Measurements from ENCODE around the gene CEL. TPM values are rescaled to one million over a fixed set of nuclear protein-coding genes. Genes with fewer than 3 reads are reported as not detected.
"Not testable (repeated sequence)": the region's sequence is repeated elsewhere in the genome, so short reads cannot be mapped to it uniquely, and the experiment has no call there.

CEL gene
- total RNA-seq (2014; rRNA removed; shearing (Covaris generic); ENCODE audit: low replicate concordance) = 0.19 and 1.9 TPM in 2 replicates

DNA sequence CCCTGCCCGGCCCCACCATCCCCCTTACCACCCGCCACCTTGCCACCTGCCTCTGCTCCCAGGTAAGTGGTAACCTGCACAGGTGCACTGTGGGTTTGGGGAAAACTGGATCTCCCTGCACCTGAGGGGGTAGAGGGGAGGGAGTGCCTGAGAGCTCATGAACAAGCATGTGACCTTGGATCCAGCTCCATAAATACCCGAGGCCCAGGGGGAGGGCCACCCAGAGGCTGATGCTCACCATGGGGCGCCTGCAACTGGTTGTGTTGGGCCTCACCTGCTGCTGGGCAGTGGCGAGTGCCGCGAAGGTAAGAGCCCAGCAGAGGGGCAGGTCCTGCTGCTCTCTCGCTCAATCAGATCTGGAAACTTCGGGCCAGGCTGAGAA is at the start of gene CEL:
TSS of gene CEL (plus strand) at position 218 of the 382 bp plus-strand sequence. CDS start at position 240, 22 bp downstream.
- H3K4me3 ChIP-seq (ENCODE audit: low read length); H3K4me2 ChIP-seq (ENCODE audit: low read depth, low read length, poor library complexity, severe bottlenecking); H4K20me1 ChIP-seq (ENCODE audit: insufficient read depth, low read depth, low read length); H2AFZ ChIP-seq (ENCODE audit: low read length); H3K9me3 ChIP-seq (ENCODE audit: low read length); H3K9me2 ChIP-seq (replicated peaks; ENCODE audit: insufficient read depth, low read length); H3K79me2 ChIP-seq (ENCODE audit: low read length); H3K9ac ChIP-seq (ENCODE audit: low read length); H3K36me3 ChIP-seq (ENCODE audit: insufficient read depth, low read length); H3K27me3 ChIP-seq (ENCODE audit: low read length); H3K4me1 ChIP-seq (ENCODE audit: low read length); H3K27ac ChIP-seq (ENCODE audit: low read length); DNase-seq: not testable (repeated sequence)

DNA sequence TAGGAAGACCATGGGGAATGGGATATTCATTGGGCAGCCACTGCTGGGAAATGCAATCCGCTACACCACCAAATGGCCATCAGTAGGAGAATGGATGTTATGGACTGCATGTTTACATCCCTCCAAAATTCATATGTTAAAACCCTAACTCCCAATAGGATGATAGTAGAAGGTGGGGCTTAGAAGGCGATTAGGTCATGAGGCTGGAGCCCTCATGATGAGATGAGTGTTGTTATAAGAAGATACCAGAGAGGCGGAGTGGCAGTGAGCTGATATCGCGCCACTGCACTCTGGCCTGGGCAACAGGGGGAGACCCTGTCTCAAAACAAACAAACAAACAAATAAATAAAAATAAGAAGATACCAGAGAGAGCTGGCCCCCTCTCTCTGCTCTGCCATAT is 47.1 kb upstream of the CEL start:
- H4K20me1 ChIP-seq (ENCODE audit: insufficient read depth, low read depth, low read length) = no peaks in the 10 kb centered on the region
- no peak overlapping the region for H3K4me2 ChIP-seq (ENCODE audit: low read depth, low read length, poor library complexity, severe bottlenecking)
- H3K36me3 ChIP-seq (ENCODE audit: insufficient read depth, low read length) = no peaks in the 10 kb centered on the region
- H3K9ac ChIP-seq (ENCODE audit: low read length) = no peak overlapping the region
- no peak overlapping the region for H3K4me3 ChIP-seq (ENCODE audit: low read length)
- H3K27ac ChIP-seq (ENCODE audit: low read length) = no peak overlapping the region
- no peak overlapping the region for H2AFZ ChIP-seq (ENCODE audit: low read length)
- no peak for DNase-seq
- H3K9me2 ChIP-seq (replicated peaks; ENCODE audit: insufficient read depth, low read length) = no peaks in the 10 kb centered on the region
- peaks cover 8% of the 10 kb centered on the region for H3K4me1 ChIP-seq (ENCODE audit: low read length)
- H3K79me2 ChIP-seq (ENCODE audit: low read length) = no peaks in the 10 kb centered on the region
- H3K9me3 ChIP-seq (ENCODE audit: low read length) = no peaks in the 10 kb centered on the region
- no peaks in the 10 kb centered on the region; the same call in 1 of the 2 replicates for H3K27me3 ChIP-seq (ENCODE audit: low read length)

DNA sequence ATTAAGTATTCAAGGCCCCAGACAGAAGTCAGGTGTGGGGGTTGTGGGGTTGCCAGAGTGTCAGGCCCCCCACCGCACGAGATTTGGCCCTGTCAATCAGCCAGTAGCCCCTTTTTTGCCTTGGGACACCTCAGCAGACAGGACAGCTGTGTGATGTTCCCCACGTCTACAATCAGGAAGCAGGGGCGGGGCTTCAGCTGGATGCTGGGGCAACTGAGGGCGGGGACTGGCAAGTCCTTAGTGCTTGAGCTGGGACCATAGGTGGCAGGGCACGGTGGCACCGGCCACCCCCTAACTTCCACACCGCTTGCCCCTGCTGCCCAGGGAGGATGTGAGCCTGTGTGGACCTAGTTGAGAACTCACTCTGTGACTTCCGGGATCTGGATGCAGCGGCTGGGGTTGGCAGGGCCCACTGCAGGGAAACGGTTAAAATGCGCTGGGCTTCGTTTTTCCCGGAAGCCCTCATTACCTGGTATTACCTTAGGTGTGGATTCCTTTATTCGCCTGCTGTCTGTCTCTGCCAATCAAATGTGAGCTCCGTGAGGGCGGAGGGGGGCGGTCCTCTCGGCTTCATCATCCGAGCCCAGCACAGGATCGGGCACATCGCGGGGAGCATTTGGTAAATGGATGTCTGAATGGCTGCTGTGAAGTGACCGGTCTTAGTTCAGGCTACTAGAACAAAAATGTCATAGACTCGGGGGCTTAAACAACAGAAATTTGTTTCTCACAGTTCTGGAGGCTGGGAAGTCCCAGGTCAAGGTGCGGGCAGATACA is 38.5 kb upstream of the CEL start:
- Histone ChIP-seq H3K36me3 (ENCODE audit: insufficient read depth, low read length) (no peaks in the 10 kb centered on the region), H3K27me3 (ENCODE audit: low read length) (no peaks in the 10 kb centered on the region), H3K9ac (ENCODE audit: low read length) (peak overlapping the region; percentile 30; the same call in 1 of the 2 replicates), H3K79me2 (ENCODE audit: low read length) (no peaks in the 10 kb centered on the region), H3K4me1 (ENCODE audit: low read length) (peaks cover 30% of the 10 kb centered on the region), H3K9me3 (ENCODE audit: low read length) (no peaks in the 10 kb centered on the region), H3K4me3 (ENCODE audit: low read length) (no peak overlapping the region), H3K4me2 (ENCODE audit: low read depth, low read length, poor library complexity, severe bottlenecking) (no peak overlapping the region), H4K20me1 (ENCODE audit: insufficient read depth, low read depth, low read length) (no peaks in the 10 kb centered on the region), H2AFZ (ENCODE audit: low read length) (peak overlapping the region; percentile 87; the same call in 1 of the 2 replicates), H3K9me2 (replicated peaks; ENCODE audit: insufficient read depth, low read length) (no peaks in the 10 kb centered on the region), H3K27ac (ENCODE audit: low read length) (no peak overlapping the region)
- peak; percentile 81 for DNase-seq

DNA sequence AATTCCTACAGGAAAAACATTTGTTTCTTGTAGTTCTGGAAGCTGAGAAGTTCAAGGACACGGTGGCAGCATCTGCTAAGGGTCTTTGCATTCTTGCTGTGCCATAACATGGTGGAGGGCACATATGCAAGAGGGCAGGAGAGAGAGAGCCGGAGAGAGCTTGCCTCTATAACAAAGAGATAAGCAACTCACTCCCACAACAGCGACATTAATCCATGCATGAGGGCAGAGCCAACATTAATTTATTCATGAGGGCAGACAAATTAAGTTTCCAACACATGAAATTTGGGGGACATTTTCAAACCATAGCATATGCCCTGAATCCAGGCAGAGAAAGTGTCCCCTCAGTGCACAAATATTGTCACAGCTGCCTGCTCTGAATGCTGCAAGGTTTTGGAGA is 35.4 kb upstream of the CEL start:
- H3K27ac ChIP-seq (ENCODE audit: low read length) = no peak overlapping the region
- DNase-seq = peak; percentile 51
- no peak overlapping the region for H3K4me2 ChIP-seq (ENCODE audit: low read depth, low read length, poor library complexity, severe bottlenecking)
- H3K4me3 ChIP-seq (ENCODE audit: low read length) = no peak overlapping the region
- no peaks in the 10 kb centered on the region for H4K20me1 ChIP-seq (ENCODE audit: insufficient read depth, low read depth, low read length)
- H3K27me3 ChIP-seq (ENCODE audit: low read length) = no peaks in the 10 kb centered on the region
- H3K9me2 ChIP-seq (replicated peaks; ENCODE audit: insufficient read depth, low read length) = no peaks in the 10 kb centered on the region; the same call in 1 of the 2 replicates
- H3K9ac ChIP-seq (ENCODE audit: low read length) = no peak overlapping the region
- H3K79me2 ChIP-seq (ENCODE audit: low read length) = peaks cover 6% of the 10 kb centered on the region
- H3K4me1 ChIP-seq (ENCODE audit: low read length) = peaks cover 40% of the 10 kb centered on the region
- H3K36me3 ChIP-seq (ENCODE audit: insufficient read depth, low read length) = no peaks in the 10 kb centered on the region
- no peak overlapping the region for H2AFZ ChIP-seq (ENCODE audit: low read length)
- H3K9me3 ChIP-seq (ENCODE audit: low read length) = no peaks in the 10 kb centered on the region

DNA sequence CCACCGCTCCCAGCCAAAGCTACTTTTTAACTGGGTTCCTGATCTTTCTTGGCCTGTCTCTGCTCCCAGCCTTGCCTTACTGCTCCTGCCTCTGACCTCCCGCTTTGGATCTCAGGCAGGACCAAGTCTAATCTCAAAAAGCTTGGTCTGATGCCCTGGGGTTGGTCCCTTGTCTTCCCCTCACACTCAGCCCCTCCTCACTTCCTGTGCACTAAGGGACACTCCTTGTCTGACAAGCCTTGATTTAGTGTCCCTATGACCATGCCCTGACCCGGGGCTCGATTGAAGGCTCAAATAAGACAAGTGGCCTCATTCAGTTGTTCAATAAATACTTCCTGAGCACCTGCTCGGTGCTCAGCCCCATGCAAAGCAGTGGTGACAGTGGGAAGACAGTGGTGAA is 34.6 kb upstream of the CEL start:
- Histone ChIP-seq H3K36me3 (ENCODE audit: insufficient read depth, low read length) (no peaks in the 10 kb centered on the region), H3K9ac (ENCODE audit: low read length) (no peak overlapping the region), H3K27me3 (ENCODE audit: low read length) (no peaks in the 10 kb centered on the region), H4K20me1 (ENCODE audit: insufficient read depth, low read depth, low read length) (no peaks in the 10 kb centered on the region), H3K9me3 (ENCODE audit: low read length) (no peaks in the 10 kb centered on the region), H3K9me2 (replicated peaks; ENCODE audit: insufficient read depth, low read length) (no peaks in the 10 kb centered on the region; the same call in 1 of the 2 replicates), H3K4me1 (ENCODE audit: low read length) (peaks cover 43% of the 10 kb centered on the region), H3K27ac (ENCODE audit: low read length) (no peak overlapping the region), H3K79me2 (ENCODE audit: low read length) (peaks cover 13% of the 10 kb centered on the region), H2AFZ (ENCODE audit: low read length) (no peak overlapping the region), H3K4me2 (ENCODE audit: low read depth, low read length, poor library complexity, severe bottlenecking) (no peak overlapping the region), H3K4me3 (ENCODE audit: low read length) (no peak overlapping the region)
- DNase-seq = no peak

DNA sequence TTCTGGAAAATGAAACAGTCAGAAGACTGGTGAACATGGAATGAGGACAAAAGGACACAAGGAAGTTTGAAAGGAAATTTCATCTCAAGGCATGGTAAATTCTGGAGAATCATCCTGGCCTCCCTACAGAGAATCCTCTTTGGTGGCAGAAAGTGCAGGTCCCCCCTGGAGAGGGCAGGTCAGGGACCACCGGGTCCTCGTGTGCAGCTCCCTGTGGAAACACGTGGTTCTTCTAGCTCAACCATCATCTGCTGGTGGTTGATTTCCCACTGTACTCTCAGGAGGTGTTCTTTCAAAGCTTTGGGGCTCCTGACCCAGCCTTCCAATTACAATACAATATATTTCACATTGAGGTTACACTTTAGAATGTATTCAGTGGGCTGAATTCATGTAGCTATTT is 33.6 kb upstream of the CEL start:
- H3K9me2 ChIP-seq (replicated peaks; ENCODE audit: insufficient read depth, low read length) = no peaks in the 10 kb centered on the region; the same call in 1 of the 2 replicates
- H3K4me2 ChIP-seq (ENCODE audit: low read depth, low read length, poor library complexity, severe bottlenecking) = no peak overlapping the region
- H3K79me2 ChIP-seq (ENCODE audit: low read length) = peaks cover 24% of the 10 kb centered on the region
- no peak for DNase-seq
- H3K36me3 ChIP-seq (ENCODE audit: insufficient read depth, low read length) = peaks cover 7% of the 10 kb centered on the region; the same call in 1 of the 2 replicates
- H3K4me3 ChIP-seq (ENCODE audit: low read length) = no peak overlapping the region
- no peaks in the 10 kb centered on the region for H3K27me3 ChIP-seq (ENCODE audit: low read length)
- H2AFZ ChIP-seq (ENCODE audit: low read length) = no peak overlapping the region
- H3K27ac ChIP-seq (ENCODE audit: low read length) = no peak overlapping the region
- no peaks in the 10 kb centered on the region for H3K9me3 ChIP-seq (ENCODE audit: low read length)
- H3K9ac ChIP-seq (ENCODE audit: low read length) = no peak overlapping the region
- H4K20me1 ChIP-seq (ENCODE audit: insufficient read depth, low read depth, low read length) = no peaks in the 10 kb centered on the region
- peaks cover 42% of the 10 kb centered on the region for H3K4me1 ChIP-seq (ENCODE audit: low read length)

DNA sequence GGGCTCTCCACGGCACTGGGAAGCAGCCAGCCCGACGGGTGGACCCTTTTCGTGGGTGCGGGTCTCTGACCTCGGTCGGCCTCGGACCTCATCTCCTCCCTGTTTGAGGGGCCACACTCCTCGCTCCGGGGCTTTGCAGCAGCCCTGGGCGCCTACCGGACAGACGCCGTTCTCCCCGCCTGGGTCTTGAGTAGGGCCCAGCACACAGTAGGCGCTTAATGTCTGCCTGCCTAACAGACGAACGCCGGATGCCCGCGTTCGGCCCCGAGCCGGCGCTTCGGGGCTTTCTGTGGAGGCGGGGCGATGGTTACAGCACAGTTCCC is 31.8 kb upstream of the CEL start:
- peak overlapping the region; percentile 81 for H3K4me2 ChIP-seq (ENCODE audit: low read depth, low read length, poor library complexity, severe bottlenecking)
- peak overlapping the region; percentile 95 for H3K4me3 ChIP-seq (ENCODE audit: low read length)
- H4K20me1 ChIP-seq (ENCODE audit: insufficient read depth, low read depth, low read length) = no peaks in the 10 kb centered on the region
- H3K27ac ChIP-seq (ENCODE audit: low read length) = no peak overlapping the region; the same call in 1 of the 2 replicates
- DNase-seq = peak; percentile 44
- peaks cover 10% of the 10 kb centered on the region; the same call in 1 of the 2 replicates for H3K36me3 ChIP-seq (ENCODE audit: insufficient read depth, low read length)
- no peaks in the 10 kb centered on the region; the same call in 1 of the 2 replicates for H3K9me2 ChIP-seq (replicated peaks; ENCODE audit: insufficient read depth, low read length)
- peaks cover 40% of the 10 kb centered on the region for H3K4me1 ChIP-seq (ENCODE audit: low read length)
- peak overlapping the region; percentile 69 for H2AFZ ChIP-seq (ENCODE audit: low read length)
- no peaks in the 10 kb centered on the region for H3K27me3 ChIP-seq (ENCODE audit: low read length)
- peak overlapping the region; percentile 92 for H3K9ac ChIP-seq (ENCODE audit: low read length)
- peaks cover 42% of the 10 kb centered on the region for H3K79me2 ChIP-seq (ENCODE audit: low read length)
- H3K9me3 ChIP-seq (ENCODE audit: low read length) = no peaks in the 10 kb centered on the region

DNA sequence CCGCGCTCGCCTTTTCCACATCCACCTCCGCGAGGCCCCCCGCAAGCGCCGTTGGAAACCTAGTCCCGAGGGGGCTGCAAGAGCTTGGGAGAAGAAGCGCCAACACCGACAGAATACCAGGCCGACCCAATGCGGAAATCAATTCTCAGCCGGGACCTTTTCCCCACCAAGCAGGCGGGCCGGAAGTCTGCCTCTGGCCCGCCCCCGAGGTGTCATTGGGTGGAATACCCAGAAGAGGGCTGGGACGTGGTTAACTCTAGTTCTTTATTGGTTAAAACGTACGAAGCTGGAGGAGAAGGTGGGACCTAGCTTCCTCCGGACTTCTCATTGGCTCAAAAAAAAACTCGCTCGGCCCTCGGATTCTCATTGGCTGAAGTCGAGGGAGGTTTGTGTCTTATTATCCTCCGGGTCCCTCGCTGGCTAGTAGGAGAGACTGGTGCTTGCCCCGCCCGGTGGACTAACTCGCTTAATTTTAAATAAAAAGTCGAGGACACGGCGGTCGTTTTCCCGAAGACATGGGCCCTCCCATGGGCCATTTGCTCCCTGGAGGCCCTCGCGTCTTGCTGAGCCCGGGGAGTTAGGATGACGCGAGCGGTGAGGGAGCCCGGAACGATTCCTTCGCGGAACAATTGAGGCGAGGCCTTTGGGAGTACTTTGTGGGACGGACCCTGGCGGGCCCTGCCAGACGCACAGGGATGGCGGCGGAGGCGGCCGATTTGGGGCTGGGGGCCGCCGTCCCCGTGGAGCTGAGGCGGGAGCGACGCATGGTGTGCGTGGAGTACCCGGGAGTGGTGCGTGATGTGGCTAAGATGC is 31.3 kb upstream of the CEL start, which contains the start of gene GTF3C5:
TSS of gene GTF3C5 (plus strand) at position 681 of the 813 bp plus-strand sequence. CDS start at position 696, 15 bp downstream.
- Histone ChIP-seq H3K36me3 (ENCODE audit: insufficient read depth, low read length) (peaks cover 10% of the 10 kb centered on the region; the same call in 1 of the 2 replicates), H3K79me2 (ENCODE audit: low read length) (peaks cover 47% of the 10 kb centered on the region), H3K27ac (ENCODE audit: low read length) (peak within 1 kb of the TSS; percentile 7; the same call in 1 of the 2 replicates), H3K27me3 (ENCODE audit: low read length) (no peaks in the 10 kb centered on the region), H3K4me3 (ENCODE audit: low read length) (peak within 1 kb of the TSS; percentile 95), H3K4me2 (ENCODE audit: low read depth, low read length, poor library complexity, severe bottlenecking) (peak within 1 kb of the TSS; percentile 81), H3K4me1 (ENCODE audit: low read length) (peaks cover 40% of the 10 kb centered on the region), H2AFZ (ENCODE audit: low read length) (peak within 1 kb of the TSS; percentile 69), H3K9ac (ENCODE audit: low read length) (peak within 1 kb of the TSS; percentile 92), H3K9me3 (ENCODE audit: low read length) (no peaks in the 10 kb centered on the region), H3K9me2 (replicated peaks; ENCODE audit: insufficient read depth, low read length) (no peaks in the 10 kb centered on the region; the same call in 1 of the 2 replicates), H4K20me1 (ENCODE audit: insufficient read depth, low read depth, low read length) (no peaks in the 10 kb centered on the region)
- DNase-seq = peak; percentile 99
